GM21576 (cell line): Measurements from ENCODE around the gene FDCSP.
"Not testable (repeated sequence)": the region's sequence is repeated elsewhere in the genome, so short reads cannot be mapped to it uniquely, and the experiment has no call there.

Experiments
- ATAC-seq: cut with Tn5 transposase; IDR thresholded peaks from one replicate; pipeline ENCODE4 v1.9.1; 2021; ENCODE audit warnings: mild to moderate bottlenecking, moderate library complexity; ENCODE audit not compliant: unreplicated experiment

FDCSP gene

DNA sequence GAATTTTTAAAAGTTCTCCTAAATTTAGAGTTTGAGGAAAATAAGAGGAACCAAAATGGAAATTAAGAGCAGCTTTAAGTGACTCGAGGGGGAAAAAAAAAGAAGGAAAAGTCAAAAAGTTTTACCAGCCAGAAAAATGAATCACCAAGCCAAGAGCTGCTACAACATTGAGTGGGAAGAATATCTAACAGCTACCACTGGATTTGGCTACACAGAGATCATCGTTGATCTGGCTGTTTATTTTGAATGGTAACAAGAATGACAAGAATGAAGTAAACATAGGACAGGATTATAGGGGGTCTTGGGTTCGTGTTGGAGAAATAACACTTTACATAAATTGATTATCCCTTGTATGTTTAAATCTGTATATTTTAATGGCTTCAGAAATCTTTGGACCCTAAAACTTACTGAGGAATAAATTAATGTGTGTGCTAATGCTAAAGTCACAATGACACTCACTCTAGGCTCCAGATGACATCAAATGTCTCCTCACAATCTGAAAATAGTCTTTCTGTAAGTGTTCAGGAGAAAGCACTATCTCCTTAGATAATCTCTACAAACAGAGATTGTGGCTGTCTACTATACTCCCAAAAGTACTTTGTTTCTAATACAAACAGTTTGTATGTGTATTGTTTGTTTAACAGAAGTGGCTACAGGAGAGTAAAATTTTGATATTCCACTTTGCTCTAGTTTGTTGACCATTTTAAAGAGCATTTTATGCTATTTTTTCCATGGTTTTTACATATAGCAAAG lies 13.4 kb downstream of the FDCSP start:
- no peak for ATAC-seq

GRCh38 chr4:70239884-70240591 lies 14.1 kb downstream of the FDCSP start:
- ATAC-seq, result no peak

- not testable (repeated sequence) for ATAC-seq
Measured at GRCh38 chr4:70242297-70242696, 16.4 kb downstream of the FDCSP start, which contains the start of gene CSN3. TSS of gene CSN3 (plus strand) at chr4:70242597. CDS start at chr4:70244820, 2,223 bp downstream.

DNA sequence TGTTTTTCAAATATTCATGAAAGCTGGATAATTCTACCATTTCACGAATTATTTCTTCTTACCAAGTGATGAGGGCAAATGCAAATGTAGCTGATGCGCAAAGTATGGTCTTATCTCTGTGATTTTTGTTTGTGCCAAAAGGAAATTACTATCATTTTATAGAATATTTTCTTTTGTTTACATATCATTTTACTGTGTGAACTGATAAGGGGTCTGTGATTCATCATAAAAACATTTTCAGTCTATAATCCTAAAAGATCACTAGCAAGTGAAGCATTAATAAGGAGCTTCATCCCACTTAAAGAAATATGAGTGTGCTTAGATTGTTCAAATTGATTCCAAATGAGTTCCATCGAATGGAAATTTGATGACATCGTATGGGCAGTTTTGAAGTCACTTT lies 17.2 kb downstream of the FDCSP start:
- ATAC-seq, result no peak

DNA sequence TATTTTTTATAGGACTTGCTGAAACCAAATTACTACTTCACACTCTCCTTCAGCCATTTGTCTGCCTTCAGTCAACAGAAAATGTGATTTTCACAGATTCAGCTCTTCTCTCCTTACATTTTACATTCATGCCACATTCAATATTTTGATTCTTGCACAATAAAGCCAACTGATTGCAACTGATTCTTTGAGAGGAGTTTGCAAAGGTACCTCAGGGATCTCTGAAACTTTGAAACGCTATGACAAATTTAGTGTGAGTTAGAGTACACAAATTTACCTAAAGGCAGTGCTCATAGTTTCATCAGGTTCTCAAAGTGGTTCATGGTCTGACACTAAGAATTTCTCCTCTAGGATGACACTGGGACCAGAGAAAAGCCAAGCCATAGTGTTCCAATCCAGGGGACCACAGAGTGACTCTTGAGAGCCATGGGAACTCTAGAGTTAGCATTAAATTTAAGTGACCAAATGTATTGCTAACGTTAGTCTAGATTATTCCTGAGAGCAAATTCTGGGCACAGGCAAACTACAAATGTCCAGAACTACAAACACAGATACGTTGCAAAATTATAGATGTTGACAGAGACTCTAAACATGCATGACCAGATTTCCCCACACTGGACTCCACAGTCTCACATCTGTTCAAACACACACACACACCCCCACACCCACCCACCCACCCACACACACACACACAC lies 25.5 kb downstream of the FDCSP start:
- ATAC-seq, result no peak

- no peak for ATAC-seq
Measured at GRCh38 chr4:70251945-70252277, 26.0 kb downstream of the FDCSP start.

DNA sequence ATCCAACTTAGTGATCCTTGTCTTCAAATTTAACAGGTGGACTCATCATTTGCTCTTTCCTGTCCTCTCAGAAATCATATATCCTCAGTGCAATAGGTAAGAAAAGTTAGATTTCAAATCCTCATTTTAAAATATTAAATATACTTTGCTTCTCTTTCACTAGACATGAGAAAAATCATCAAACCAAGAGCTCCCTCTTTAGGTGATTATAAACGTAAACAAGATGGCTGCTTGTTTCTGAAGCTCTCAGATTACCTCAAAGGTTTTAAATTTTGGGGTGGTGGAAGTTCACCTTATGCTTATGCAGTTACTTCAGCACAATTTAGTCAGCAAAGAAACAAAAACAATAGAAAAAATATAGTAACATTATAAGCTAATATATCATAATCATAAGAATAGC lies 43.8 kb downstream of the FDCSP start:
- ATAC-seq, result no peak

DNA sequence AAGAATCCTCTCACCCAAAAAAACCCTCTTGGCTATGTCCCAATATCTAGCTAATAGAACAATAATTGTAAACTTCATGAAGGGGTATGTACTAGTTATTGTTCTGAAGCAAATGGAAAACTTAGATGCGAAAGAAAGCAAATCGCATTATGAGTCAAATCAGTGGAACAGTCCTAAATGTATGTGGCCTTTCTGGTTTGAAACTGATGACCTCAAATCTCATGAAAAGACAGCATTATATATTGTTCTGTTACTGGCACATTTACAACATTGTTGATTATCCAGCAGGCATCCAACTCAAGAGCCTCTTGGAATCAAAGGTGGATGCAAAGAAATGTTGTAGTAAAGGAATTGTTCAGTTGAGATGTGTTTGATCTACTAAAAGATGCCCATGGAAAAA lies 51.2 kb downstream of the FDCSP start:
- ATAC-seq, result no peak

DNA sequence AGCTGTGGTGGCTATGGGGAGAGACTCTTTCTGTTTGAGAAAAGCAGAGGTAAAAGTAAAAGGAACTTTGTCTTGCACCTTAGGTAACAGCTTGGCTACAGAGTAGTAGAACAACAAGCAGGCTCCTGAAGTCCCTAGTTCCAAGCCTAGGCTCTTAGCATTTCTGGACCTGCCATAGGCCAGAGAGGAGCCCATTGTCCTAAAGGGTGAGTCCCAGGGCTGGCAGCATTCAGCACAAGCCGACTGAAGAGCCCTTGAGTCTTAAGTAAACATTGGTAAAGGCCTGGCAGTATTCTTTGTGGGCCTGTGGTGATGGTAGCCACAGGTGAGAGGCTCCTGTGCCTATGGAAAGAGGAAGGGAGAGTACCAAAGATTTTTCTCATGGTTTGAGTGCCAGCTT lies 54.6 kb downstream of the FDCSP start:
- ATAC-seq, result no peak
